Choroid plexus epithelial cell (primary cell): ENCODE measurements around the gene PTCRA.

ENCODE experiments used
- DNase-seq: peaks from one replicate; pipeline ENCODE4 v3.0.0-alpha.2; 2010; ENCODE audit warnings: low read depth
- H3K4me3 ChIP-seq: 2 replicates; pipeline ENCODE4 v1.5.1; 2011; ENCODE audit warnings: low read depth, mild to moderate bottlenecking, control low read depth, low read length, moderate library complexity
- TF ChIP-seq, protein P1 (sequence below): conservative IDR thresholded peaks from 2 replicates; pipeline ENCODE4 v1.5.1; 2011; ENCODE audit warnings: low read depth, mild to moderate bottlenecking, control low read depth, inconsistent platforms, low read length, moderate library complexity

PTCRA gene

DNA sequence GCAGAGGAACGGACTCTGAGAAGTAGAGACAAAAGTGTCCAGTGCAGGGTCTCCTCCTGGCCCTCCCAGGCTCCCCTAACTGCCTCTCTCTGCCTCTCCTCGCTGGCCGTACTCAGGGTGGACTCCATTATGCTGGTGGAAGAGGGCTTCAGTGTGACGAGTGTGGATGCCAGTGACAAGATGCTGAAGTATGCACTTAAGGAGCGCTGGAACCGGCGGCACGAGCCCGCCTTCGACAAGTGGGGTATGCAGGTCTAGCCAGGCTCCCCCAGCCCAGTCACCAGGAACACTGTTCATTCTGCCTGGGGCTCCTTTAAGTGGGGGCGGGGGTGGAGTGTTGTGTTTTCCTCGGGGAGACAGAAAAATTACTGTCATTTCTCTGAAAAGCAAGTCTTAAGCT lies 46.2 kb downstream of the PTCRA start:
- TF ChIP-seq, protein P1, sequence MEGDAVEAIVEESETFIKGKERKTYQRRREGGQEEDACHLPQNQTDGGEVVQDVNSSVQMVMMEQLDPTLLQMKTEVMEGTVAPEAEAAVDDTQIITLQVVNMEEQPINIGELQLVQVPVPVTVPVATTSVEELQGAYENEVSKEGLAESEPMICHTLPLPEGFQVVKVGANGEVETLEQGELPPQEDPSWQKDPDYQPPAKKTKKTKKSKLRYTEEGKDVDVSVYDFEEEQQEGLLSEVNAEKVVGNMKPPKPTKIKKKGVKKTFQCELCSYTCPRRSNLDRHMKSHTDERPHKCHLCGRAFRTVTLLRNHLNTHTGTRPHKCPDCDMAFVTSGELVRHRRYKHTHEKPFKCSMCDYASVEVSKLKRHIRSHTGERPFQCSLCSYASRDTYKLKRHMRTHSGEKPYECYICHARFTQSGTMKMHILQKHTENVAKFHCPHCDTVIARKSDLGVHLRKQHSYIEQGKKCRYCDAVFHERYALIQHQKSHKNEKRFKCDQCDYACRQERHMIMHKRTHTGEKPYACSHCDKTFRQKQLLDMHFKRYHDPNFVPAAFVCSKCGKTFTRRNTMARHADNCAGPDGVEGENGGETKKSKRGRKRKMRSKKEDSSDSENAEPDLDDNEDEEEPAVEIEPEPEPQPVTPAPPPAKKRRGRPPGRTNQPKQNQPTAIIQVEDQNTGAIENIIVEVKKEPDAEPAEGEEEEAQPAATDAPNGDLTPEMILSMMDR: no peak
- H3K4me3 ChIP-seq: no peak overlapping the region
- no peak for DNase-seq

- DNase-seq: no peak
- no peak overlapping the region for H3K4me3 ChIP-seq
- TF ChIP-seq, protein P1: no peak
These were observed 46.8 kb downstream of the PTCRA start for GRCh38 chr6:42962502-42963178.

DNA sequence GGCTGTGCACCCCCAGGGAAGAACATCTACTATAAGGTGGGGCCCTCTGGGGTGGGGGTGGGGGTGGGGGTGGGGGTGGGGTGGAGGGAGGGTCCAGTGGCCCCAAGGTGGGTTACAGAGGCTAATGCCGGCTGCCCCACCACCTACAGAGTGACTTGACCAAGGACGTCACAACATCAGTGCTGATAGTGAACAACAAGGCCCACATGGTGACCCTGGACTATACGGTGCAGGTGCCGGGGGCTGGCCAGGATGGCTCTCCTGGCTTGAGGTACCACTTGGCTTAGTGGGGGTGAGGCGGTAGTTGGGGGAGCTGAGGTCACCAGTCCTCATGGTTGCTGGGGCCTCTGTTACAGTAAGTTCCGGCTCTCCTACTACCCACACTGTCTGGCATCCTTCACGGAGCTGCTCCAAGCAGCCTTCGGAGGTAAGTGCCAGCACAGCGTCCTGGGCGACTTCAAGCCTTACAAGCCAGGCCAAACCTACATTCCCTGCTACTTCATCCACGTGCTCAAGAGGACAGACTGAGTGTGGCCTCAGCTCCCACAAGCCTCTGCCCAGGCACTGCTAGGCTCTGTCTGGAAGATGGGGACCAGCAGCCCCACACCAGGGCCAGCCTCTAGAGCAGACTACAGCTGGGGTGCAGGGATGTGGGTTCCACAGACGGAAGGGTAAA lies 47.5 kb downstream of the PTCRA start:
- TF ChIP-seq, protein P1: no peak
- no peak overlapping the region for H3K4me3 ChIP-seq
- no peak for DNase-seq

DNA sequence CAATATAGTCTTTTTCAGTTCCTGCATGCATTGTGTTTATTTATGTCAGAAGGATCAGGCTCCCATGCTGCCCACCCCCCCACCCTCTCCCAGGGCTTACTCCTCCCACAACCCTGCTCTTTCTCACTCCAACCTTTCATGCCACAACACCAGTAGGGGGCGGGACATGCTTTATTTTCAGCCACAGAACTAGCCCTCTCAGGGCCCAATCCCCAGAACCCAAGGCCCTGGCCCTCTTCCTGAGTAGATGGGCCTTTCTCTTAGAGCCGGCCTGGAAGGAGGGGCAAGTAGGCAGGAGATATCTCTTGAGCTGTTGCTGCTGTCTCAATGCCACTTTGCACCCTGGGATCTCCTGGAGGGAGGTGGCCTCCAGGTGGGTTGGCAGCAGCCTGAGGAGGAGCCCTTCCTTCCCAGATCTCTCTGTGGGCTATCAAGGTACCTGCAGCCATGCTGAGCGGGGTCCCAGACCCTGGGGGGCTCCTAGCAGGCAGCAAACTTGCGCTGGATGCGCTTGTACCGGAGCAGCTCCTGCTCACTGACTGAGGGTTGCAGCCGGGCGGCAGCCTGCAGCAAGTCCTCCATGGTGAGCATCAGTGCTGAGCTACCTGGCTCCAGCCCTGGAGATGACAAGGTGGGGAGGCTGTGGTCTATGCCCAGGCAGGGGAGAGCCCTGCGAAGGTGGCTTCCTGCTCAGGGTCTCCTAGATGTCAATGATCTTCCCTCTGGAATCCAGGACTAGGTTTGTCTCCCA lies 48.2 kb downstream of the PTCRA start:
- no peak overlapping the region for H3K4me3 ChIP-seq
- DNase-seq: peak; percentile 66
- TF ChIP-seq, protein P1: peak; percentile 56

DNA sequence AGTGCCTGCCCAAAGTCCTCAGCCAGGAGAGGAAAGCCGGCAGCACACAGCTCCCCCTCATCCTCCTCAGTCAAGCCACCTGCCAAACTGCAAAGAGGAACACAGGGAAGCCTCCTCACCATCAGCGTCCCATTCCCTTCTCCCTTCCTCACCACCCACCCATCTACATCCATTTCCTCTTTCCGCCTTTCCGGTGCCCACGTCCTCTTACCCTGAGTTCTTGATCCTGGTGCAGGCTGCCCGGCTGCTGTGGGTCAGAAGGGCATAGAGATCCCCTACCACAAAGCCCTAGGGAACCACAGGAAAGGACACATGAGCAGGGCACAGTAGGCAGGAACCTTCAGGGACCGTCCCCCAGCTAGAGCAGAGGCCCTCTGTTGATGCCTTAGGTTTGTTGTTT lies 50.7 kb downstream of the PTCRA start:
- TF ChIP-seq, protein P1: no peak
- H3K4me3 ChIP-seq: no peak overlapping the region
- no peak for DNase-seq

- no peak for DNase-seq
- H3K4me3 ChIP-seq: no peak overlapping the region
- TF ChIP-seq, protein P1: no peak
These were observed 51.4 kb downstream of the PTCRA start for GRCh38 chr6:42967228-42967627.
